Adrenal gland (tissue), 12 donors: ENCODE data around the gene CILP. TPM values are rescaled to one million over a fixed set of nuclear protein-coding genes. Genes with fewer than 3 reads are reported as not detected.

ENCODE experiments used
- DNase-seq, 7 donors: peaks; one replicate each; pipeline ENCODE4 v3.0.0-alpha.2; 2019 to 2020
- H3K27ac ChIP-seq, 5 donors: fragments of 200-600 bp; sonication (generic) in 4 of 5; 1 replicate in 3 of 5; 2 replicates in 2 of 5; pipeline versions ENCODE4 v1.5.1 to v1.8.0; 2016 to 2020; ENCODE audit warnings: mild to moderate bottlenecking in 1 of 5
- H3K27me3 ChIP-seq: fragments of 200-600 bp; 2 replicates; pipeline ENCODE4 v1.8.0; 2021
- H3K36me3 ChIP-seq, 2 donors: fragments of 200-600 bp; replicated peaks in 1 of 2; 1 replicate in 1 of 2; 2 replicates in 1 of 2; pipeline versions ENCODE4 v1.5.1 to v1.8.0; 2018 to 2022
- H3K4me1 ChIP-seq, 2 donors: fragments of 200-600 bp; replicated peaks in 1 of 2; 1 replicate in 1 of 2; 2 replicates in 1 of 2; pipeline versions ENCODE4 v1.5.1 to v1.8.0; 2018 to 2021
- H3K4me3 ChIP-seq, 4 donors: fragments of 200-600 bp; sonication (generic) in 3 of 4; one replicate each; pipeline ENCODE4 v1.5.1; 2016 to 2018
- H3K9me3 ChIP-seq, 3 donors: fragments of 200-600 bp; sonication (generic) in 1 of 3; replicated peaks in 1 of 3; 1 replicate in 2 of 3; 2 replicates in 1 of 3; pipeline versions ENCODE4 v1.5.1 to v1.8.0; 2016 to 2021
- POLR2A ChIP-seq, 2 donors: fragments of 450-650 bp; IDR thresholded peaks; one replicate each; pipeline ENCODE4 v1.6.1; 2017; ENCODE audit warnings: antibody characterized with exemption in 2 of 2, mild to moderate bottlenecking in 2 of 2, moderate library complexity in 1 of 2
- WGBS, 4 donors: extraction: QIAGEN DNeasy Blood & Tissue Kit in 2 of 4; methylation state at CpG; one replicate each; pipeline versions ENCODE4 v1.1.5 to v1.1.7; 2013 to 2017; 5-methylcytosine and 5-hydroxymethylcytosine counted together
- intact Hi-C, 2 donors: fragments of 100-400 bp; cut with DNase I; formaldehyde crosslinking; loops; one replicate each; pipeline versions ENCODE4 v1.14.1 to v1.15.0; 2022 to 2023
- polyA plus RNA-seq, 3 donors: library from polyadenylated mRNA; stranded (reverse); fragments of 200-250 nt in 2 of 3; fragments of 350-450 nt in 1 of 3; fragmentation: Illumina TruSeq in 1 of 3; extraction: RNeasy Lipid Tissue Mini Kit (QIAGEN cat#74804) in 1 of 3; gene quantifications; one replicate each; pipeline ENCODE4 v1.2.3, GENCODE V29; 2013 to 2014
- total RNA-seq, 9 donors: library from RNA; depleted of rRNA in 4 of 9; stranded (reverse); fragments of >200 nt in 4 of 9; fragments of 120-200 nt in 1 of 9; fragmentation: NEBNext Ultra II Directional in 1 of 9; extraction: Animal tissue kit (Norgen Biotek cat#: 25700) in 1 of 9; gene quantifications; one replicate each; pipeline versions ENCODE4 v1.1.0 to v1.2.4, GENCODE V29; 2013 to 2023
- TF ChIP-seq, protein P1 (sequence below), 6 experiments: fragments of 450-650 bp in 4 of 6; fragments of 200-600 bp in 2 of 6; sonication (generic) in 1 of 6; IDR thresholded peaks; 1 replicate in 5 of 6; 2 replicates in 1 of 6; pipeline versions ENCODE4 v1.5.1 to v1.8.0; 2016 to 2021; ENCODE audit warnings: antibody characterized with exemption in 6 of 6, mild to moderate bottlenecking in 2 of 6, moderate library complexity in 1 of 6
- donor health status: healthy with polysubstance abuse.
- donor health status: Bipolar disorder and iron deficiency.
- donor health status: DM: yes; HTN: yes; CAD: no.
- donor health status: DM: no; HTN: no; CAD: no.
- donor health status: DM: no; HTN: no; CAD: no.
- donor health status: DM: yes; HTN: yes; CAD: no.

The CILP gene
- total and polyA plus RNA-seq, 12 donors: 0.39 to 2.7 (median 0.96) TPM

DNA sequence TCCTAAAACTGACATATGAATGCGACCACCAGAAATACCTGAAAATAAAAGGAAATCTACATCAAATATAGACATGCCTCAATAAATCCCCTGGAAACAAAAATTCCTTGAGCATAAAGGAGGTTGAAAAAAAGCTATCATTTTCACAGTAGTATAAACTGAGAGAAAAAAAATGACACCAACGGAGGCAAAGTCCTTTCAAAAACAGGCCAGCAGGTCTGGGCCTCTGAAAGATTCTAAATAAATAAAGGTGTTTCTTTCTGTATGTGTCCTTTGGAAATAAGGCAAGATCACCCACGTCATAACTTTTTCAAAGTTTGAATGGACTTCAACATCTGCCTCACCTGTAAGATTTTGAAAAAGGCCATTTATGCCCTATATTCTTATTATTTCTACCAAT lies 31.1 kb downstream of the CILP start:
- H3K27me3 ChIP-seq: no peaks in the 10 kb centered on the region
- intact Hi-C loops: no loop called here
- no peak overlapping the region for H3K4me3 ChIP-seq
- WGBS, 4 donors: 89 to 96% (median 93%) methylated on average over 3 of the region's 3 CpGs
- peaks cover 17 to 37% of the 10 kb centered on the region in 2 donors for H3K4me1 ChIP-seq
- no peak overlapping the region for H3K27ac ChIP-seq
- DNase-seq: no peak
- no peak for TF ChIP-seq POLR2A (IDR thresholded peaks at IDR 0.05)
- TF ChIP-seq, protein P1, sequence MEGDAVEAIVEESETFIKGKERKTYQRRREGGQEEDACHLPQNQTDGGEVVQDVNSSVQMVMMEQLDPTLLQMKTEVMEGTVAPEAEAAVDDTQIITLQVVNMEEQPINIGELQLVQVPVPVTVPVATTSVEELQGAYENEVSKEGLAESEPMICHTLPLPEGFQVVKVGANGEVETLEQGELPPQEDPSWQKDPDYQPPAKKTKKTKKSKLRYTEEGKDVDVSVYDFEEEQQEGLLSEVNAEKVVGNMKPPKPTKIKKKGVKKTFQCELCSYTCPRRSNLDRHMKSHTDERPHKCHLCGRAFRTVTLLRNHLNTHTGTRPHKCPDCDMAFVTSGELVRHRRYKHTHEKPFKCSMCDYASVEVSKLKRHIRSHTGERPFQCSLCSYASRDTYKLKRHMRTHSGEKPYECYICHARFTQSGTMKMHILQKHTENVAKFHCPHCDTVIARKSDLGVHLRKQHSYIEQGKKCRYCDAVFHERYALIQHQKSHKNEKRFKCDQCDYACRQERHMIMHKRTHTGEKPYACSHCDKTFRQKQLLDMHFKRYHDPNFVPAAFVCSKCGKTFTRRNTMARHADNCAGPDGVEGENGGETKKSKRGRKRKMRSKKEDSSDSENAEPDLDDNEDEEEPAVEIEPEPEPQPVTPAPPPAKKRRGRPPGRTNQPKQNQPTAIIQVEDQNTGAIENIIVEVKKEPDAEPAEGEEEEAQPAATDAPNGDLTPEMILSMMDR (IDR thresholded peaks at IDR 0.05): no peak
- H3K36me3 ChIP-seq: peaks cover 0 to 50% of the 10 kb centered on the region in 2 donors
- no peaks in the 10 kb centered on the region for H3K9me3 ChIP-seq

DNA sequence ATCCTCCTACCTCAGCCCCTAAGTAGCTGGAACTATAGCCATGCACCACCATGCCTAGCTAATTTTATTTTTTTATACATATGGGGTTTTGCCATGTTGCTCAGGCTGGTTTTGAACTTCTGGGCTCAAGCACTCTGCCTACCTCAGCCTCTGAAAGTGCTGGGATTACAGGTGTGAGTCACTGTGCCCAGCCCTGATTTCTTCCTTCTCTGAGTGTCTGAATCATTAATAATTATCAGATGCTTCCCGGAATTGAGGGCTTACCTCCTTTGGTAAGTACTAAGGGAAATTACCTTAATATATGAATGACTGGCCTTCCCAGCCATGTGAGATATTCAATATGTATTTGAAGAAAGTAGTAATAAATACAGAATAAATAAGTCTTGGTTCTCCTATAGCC lies 33.4 kb downstream of the CILP start:
- 29 to 49% (median 42%) methylated on average over 1 of the region's 1 CpG for WGBS, 4 donors
- intact Hi-C loops: no loop called here
- DNase-seq: no peak
- no peaks in the 10 kb centered on the region for H3K27me3 ChIP-seq
- no peaks in the 10 kb centered on the region for H3K9me3 ChIP-seq
- TF ChIP-seq POLR2A (IDR thresholded peaks at IDR 0.05): no peak
- TF ChIP-seq, protein P1 (IDR thresholded peaks at IDR 0.05): no peak
- H3K4me3 ChIP-seq: no peak overlapping the region
- peaks cover 0 to 65% of the 10 kb centered on the region in 2 donors for H3K36me3 ChIP-seq
- no peak overlapping the region for H3K27ac ChIP-seq
- peaks cover 10 to 28% of the 10 kb centered on the region in 2 donors for H3K4me1 ChIP-seq

DNA sequence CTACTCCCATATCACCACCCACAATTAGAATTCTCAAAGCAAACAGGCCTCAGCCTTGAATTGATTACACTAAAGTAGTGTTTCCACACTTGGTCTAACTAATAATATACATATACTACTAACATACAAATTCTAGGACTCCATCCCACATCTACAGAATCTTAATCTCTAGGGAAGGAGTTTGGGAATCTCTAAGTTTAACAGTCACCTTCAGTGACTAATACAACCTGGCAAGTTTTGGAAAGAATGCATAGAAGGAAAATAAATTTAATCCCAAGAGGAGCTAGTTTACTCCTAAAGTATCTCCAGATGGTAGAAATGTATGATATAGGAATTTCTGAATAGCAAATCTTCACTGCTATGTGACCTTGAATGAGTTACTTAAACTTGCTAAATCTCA lies 35.2 kb downstream of the CILP start:
- no peak for DNase-seq
- no peak overlapping the region for H3K4me3 ChIP-seq
- no peaks in the 10 kb centered on the region for H3K9me3 ChIP-seq
- no peak for TF ChIP-seq POLR2A (IDR thresholded peaks at IDR 0.05)
- TF ChIP-seq, protein P1 (IDR thresholded peaks at IDR 0.05): no peak
- no peak overlapping the region for H3K27ac ChIP-seq
- no peaks in the 10 kb centered on the region for H3K27me3 ChIP-seq
- peaks cover 0 to 15% of the 10 kb centered on the region in 2 donors for H3K4me1 ChIP-seq
- intact Hi-C loops: no loop called here
- peaks cover 0 to 81% of the 10 kb centered on the region in 2 donors for H3K36me3 ChIP-seq

DNA sequence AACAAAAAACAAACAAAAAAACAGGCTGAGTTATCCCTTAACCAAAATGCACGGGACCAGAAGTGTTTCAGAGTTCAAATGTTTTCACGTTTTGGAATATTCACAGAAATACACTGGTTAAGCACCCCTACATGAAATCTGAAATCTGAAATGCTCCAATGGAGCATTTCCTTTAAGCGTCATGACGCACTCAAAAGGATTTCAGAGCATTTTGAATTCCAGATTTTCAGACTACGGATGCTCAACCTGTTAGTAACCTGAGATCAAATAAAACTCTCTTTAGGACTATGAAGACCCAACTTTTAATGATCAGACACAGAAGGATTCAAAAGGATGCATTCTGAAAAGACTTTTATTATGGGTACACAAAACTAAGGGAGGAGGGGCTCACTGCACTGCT lies 35.8 kb downstream of the CILP start:
- Histone ChIP-seq H3K4me1 (peaks cover 0 to 15% of the 10 kb centered on the region in 2 donors), H3K36me3 (peaks cover 0 to 83% of the 10 kb centered on the region in 2 donors), H3K4me3 (no peak overlapping the region), H3K27me3 (no peaks in the 10 kb centered on the region), H3K9me3 (no peaks in the 10 kb centered on the region), H3K27ac (no peak overlapping the region)
- no peak for TF ChIP-seq POLR2A (IDR thresholded peaks at IDR 0.05)
- TF ChIP-seq, protein P1 (IDR thresholded peaks at IDR 0.05): no peak
- intact Hi-C loops: no loop called here
- 89 to 92% (median 90%) methylated on average over 5 of the region's 5 CpGs for WGBS, 4 donors
- DNase-seq: no peak
